Globus pallidus (tissue), 1 donor: ENCODE measurements around the gene TRAF3IP1.
A peak's percentile ranks its signal among the peaks of the same experiment; 100 is the strongest.

Experiments used
- DNase-seq: peaks from one replicate; pipeline ENCODE4 v3.0.0-alpha.2; 2015; ENCODE audit warnings: low spot score

TRAF3IP1 gene

GRCh38 chr2:238287737-238288649 is 32.3 kb upstream of the TRAF3IP1 start, which contains the start of gene PER2:
PER2 (minus strand) TSS chr2:238288610; CDS start chr2:238277936, 10,674 bp downstream.
- DNase-seq: peak; percentile 61

GRCh38 chr2:238288650-238289573 is 31.4 kb upstream of the TRAF3IP1 start:
- peak; percentile 96 for DNase-seq

- DNase-seq: no peak
Observed at GRCh38 chr2:238289574-238289973, 30.7 kb upstream of the TRAF3IP1 start.

- peak; percentile 85 for DNase-seq
Observed at GRCh38 chr2:238290091-238290509, 30.2 kb upstream of the TRAF3IP1 start.

GRCh38 chr2:238290715-238291549 is 29.4 kb upstream of the TRAF3IP1 start:
- no peak for DNase-seq

- DNase-seq: no peak
Observed at GRCh38 chr2:238291550-238292281, 28.6 kb upstream of the TRAF3IP1 start.

GRCh38 chr2:238294046-238294392 is 26.3 kb upstream of the TRAF3IP1 start:
- DNase-seq: no peak

GRCh38 chr2:238294393-238295143 is 25.8 kb upstream of the TRAF3IP1 start:
- DNase-seq: no peak

GRCh38 chr2:238295144-238296112 is 24.9 kb upstream of the TRAF3IP1 start:
- no peak for DNase-seq

- DNase-seq: no peak
Observed at GRCh38 chr2:238296638-238297457, 23.5 kb upstream of the TRAF3IP1 start.

- DNase-seq: no peak
Observed at GRCh38 chr2:238299803-238300202, 20.5 kb upstream of the TRAF3IP1 start.

GRCh38 chr2:238302087-238302486 is 18.2 kb upstream of the TRAF3IP1 start:
- DNase-seq: no peak

- no peak for DNase-seq
Observed at GRCh38 chr2:238302751-238303150, 17.6 kb upstream of the TRAF3IP1 start.

- no peak for DNase-seq
Observed at GRCh38 chr2:238304116-238304515, 16.2 kb upstream of the TRAF3IP1 start.

- DNase-seq: no peak
Observed at GRCh38 chr2:238305092-238305862, 15.0 kb upstream of the TRAF3IP1 start.

GRCh38 chr2:238305965-238306671 is 14.2 kb upstream of the TRAF3IP1 start:
- no peak for DNase-seq

GRCh38 chr2:238306672-238306998 is 13.7 kb upstream of the TRAF3IP1 start:
- no peak for DNase-seq
